HG03460 (cell line): Measurements from ENCODE around the gene DDC.

ENCODE experiments used
- ATAC-seq: cut with Tn5 transposase; IDR thresholded peaks from one replicate; pipeline ENCODE4 v1.9.1; 2021; ENCODE audit not compliant: unreplicated experiment

Gene DDC

GRCh38 chr7:50418526-50419290, 146.5 kb downstream of the DDC start:
- ATAC-seq: no peak

- ATAC-seq: peak; percentile 88
Observed at GRCh38 chr7:50418086-50418515, 147.1 kb downstream of the DDC start.

- peak; percentile 70 for ATAC-seq
Observed at GRCh38 chr7:50416527-50417182, 148.6 kb downstream of the DDC start.

GRCh38 chr7:50415844-50416364, 149.3 kb downstream of the DDC start:
- ATAC-seq: no peak

GRCh38 chr7:50413561-50413960, 151.6 kb downstream of the DDC start:
- no peak for ATAC-seq

- no peak for ATAC-seq
Observed at GRCh38 chr7:50412973-50413372, 152.2 kb downstream of the DDC start.

- ATAC-seq: no peak
Observed at GRCh38 chr7:50411332-50411731, 153.9 kb downstream of the DDC start.

- ATAC-seq: peak; percentile 58
Observed at GRCh38 chr7:50409856-50410745, 155.1 kb downstream of the DDC start.
